WTC11 (cell line): ENCODE measurements around the gene LENEP. TPM values are rescaled to one million over a fixed set of nuclear protein-coding genes. Genes with fewer than 3 reads are reported as not detected.

Experiments used
- ATAC-seq: fragments of 200-7000 bp; cut with Tn5 transposase; 2 replicates; pipeline ENCODE4 v1.10.0; 2021; ENCODE audit warnings: mild to moderate bottlenecking, moderate library complexity
- CTCF ChIA-PET: fragments of 300-600 bp; sonication (Branson Sonifier 250); formaldehyde crosslinking; loops from one replicate; lab custom pipeline; 2021; ENCODE audit warnings: antibody characterized with exemption; lab: Charles Lee
- POLR2A ChIA-PET: fragments of 350-600 bp; sonication (Branson Sonifier 250); formaldehyde crosslinking; loops from one replicate; lab custom pipeline; 2021; ENCODE audit warnings: antibody characterized with exemption; lab: Charles Lee
- DNase-seq: peaks from one replicate; pipeline ENCODE4 v3.0.0; 2021; ENCODE audit warnings: low spot score
- H3K27ac Mint-ChIP-seq: 2 replicates; pipeline ENCODE4 v1.8.0; 2021; ENCODE audit warnings: mixed read lengths
- H3K27me3 Mint-ChIP-seq: 2 replicates; pipeline ENCODE4 v1.8.0; 2021; ENCODE audit warnings: low read depth, mild to moderate bottlenecking, moderate library complexity, mixed read lengths
- H3K36me3 Mint-ChIP-seq: 2 replicates; pipeline ENCODE4 v1.8.0; 2021; ENCODE audit warnings: mixed read lengths
- H3K4me1 Mint-ChIP-seq: 2 replicates; pipeline ENCODE4 v1.8.0; 2022; ENCODE audit warnings: mixed read lengths
- H3K4me3 Mint-ChIP-seq: 2 replicates; pipeline ENCODE4 v1.8.0; 2021; ENCODE audit warnings: mild to moderate bottlenecking, moderate library complexity, mixed read lengths
- H3K9me3 Mint-ChIP-seq: 2 replicates; pipeline ENCODE4 v1.8.0; 2021; ENCODE audit warnings: mixed read lengths
- AFF4 ChIP-seq: sonication (generic); formaldehyde crosslinking; IDR thresholded peaks from 2 replicates; pipeline ENCODE4 v1.8.1; 2023; ENCODE audit warnings: mild to moderate bottlenecking, missing genetic modification reagents, borderline replicate concordance
- ATF1 ChIP-seq: sonication (generic); formaldehyde crosslinking; IDR thresholded peaks from 2 replicates; pipeline ENCODE4 v1.8.1; 2023; ENCODE audit warnings: mild to moderate bottlenecking, moderate library complexity, missing genetic modification reagents
- ATF3 ChIP-seq: sonication (generic); formaldehyde crosslinking; conservative IDR thresholded peaks from 2 replicates; pipeline ENCODE4 v1.8.1; 2022; ENCODE audit warnings: mild to moderate bottlenecking, missing genetic modification reagents
- CREM ChIP-seq: sonication (generic); formaldehyde crosslinking; IDR thresholded peaks from 2 replicates; pipeline ENCODE4 v1.8.1; 2022; ENCODE audit warnings: mild to moderate bottlenecking, missing genetic modification reagents, moderate library complexity
- ETV6 ChIP-seq: sonication (generic); formaldehyde crosslinking; IDR thresholded peaks from 2 replicates; pipeline ENCODE4 v1.8.1; 2022; ENCODE audit warnings: mild to moderate bottlenecking, missing genetic modification reagents
- OVOL2 ChIP-seq: fragments of 250-450 bp; sonication (Bioruptor Pico); IDR thresholded peaks from 2 replicates; pipeline ENCODE4 v1.9.0; 2021; ENCODE audit warnings: mild to moderate bottlenecking, borderline replicate concordance
- TEAD1 ChIP-seq: sonication (generic); formaldehyde crosslinking; IDR thresholded peaks from 2 replicates; pipeline ENCODE4 v1.8.0; 2022; ENCODE audit warnings: mild to moderate bottlenecking, missing genetic modification reagents
- ZNF416 ChIP-seq: fragments of 250-450 bp; sonication (Bioruptor Pico); IDR thresholded peaks from 2 replicates; pipeline ENCODE4 v1.9.0; 2021; ENCODE audit warnings: mild to moderate bottlenecking, inconsistent platforms
- total RNA-seq: library from RNA; stranded (reverse); gene quantifications from 3 replicates; pipeline ENCODE4 v1.2.3, GENCODE V29; 2021
- TF ChIP-seq, protein P1 (sequence below): sonication (generic); formaldehyde crosslinking; IDR thresholded peaks from 2 replicates; pipeline ENCODE4 v1.8.0; 2022; ENCODE audit warnings: mild to moderate bottlenecking, missing genetic modification reagents
- TF ChIP-seq, protein P2 (sequence below): sonication (generic); formaldehyde crosslinking; IDR thresholded peaks from 2 replicates; pipeline ENCODE4 v1.8.0; 2023; ENCODE audit warnings: mild to moderate bottlenecking, missing genetic modification reagents
- TF ChIP-seq, protein P3 (sequence below): fragments of 250-450 bp; sonication (Bioruptor Pico); IDR thresholded peaks from 2 replicates; pipeline ENCODE4 v1.9.0; 2021; ENCODE audit warnings: mild to moderate bottlenecking, borderline replicate concordance

Gene LENEP
- total RNA-seq, 1 experiment from 2014 or later = 1.2 TPM

- TF ChIP-seq, protein P1, sequence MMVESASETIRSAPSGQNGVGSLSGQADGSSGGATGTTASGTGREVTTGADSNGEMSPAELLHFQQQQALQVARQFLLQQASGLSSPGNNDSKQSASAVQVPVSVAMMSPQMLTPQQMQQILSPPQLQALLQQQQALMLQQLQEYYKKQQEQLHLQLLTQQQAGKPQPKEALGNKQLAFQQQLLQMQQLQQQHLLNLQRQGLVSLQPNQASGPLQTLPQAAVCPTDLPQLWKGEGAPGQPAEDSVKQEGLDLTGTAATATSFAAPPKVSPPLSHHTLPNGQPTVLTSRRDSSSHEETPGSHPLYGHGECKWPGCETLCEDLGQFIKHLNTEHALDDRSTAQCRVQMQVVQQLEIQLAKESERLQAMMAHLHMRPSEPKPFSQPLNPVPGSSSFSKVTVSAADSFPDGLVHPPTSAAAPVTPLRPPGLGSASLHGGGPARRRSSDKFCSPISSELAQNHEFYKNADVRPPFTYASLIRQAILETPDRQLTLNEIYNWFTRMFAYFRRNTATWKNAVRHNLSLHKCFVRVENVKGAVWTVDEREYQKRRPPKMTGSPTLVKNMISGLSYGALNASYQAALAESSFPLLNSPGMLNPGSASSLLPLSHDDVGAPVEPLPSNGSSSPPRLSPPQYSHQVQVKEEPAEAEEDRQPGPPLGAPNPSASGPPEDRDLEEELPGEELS (CRISPR knock-in tag) = peak; percentile 75
- peak; percentile 97 for TF ChIP-seq ETV6
- peak; percentile 48 for TF ChIP-seq CREM
- no peak for TF ChIP-seq OVOL2
- TF ChIP-seq AFF4 (CRISPR knock-in tag) = peak; percentile 97; the same call in 1 of the 2 replicates
- TF ChIP-seq TEAD1 (CRISPR knock-in tag) = peak; percentile 88
- TF ChIP-seq, protein P2, sequence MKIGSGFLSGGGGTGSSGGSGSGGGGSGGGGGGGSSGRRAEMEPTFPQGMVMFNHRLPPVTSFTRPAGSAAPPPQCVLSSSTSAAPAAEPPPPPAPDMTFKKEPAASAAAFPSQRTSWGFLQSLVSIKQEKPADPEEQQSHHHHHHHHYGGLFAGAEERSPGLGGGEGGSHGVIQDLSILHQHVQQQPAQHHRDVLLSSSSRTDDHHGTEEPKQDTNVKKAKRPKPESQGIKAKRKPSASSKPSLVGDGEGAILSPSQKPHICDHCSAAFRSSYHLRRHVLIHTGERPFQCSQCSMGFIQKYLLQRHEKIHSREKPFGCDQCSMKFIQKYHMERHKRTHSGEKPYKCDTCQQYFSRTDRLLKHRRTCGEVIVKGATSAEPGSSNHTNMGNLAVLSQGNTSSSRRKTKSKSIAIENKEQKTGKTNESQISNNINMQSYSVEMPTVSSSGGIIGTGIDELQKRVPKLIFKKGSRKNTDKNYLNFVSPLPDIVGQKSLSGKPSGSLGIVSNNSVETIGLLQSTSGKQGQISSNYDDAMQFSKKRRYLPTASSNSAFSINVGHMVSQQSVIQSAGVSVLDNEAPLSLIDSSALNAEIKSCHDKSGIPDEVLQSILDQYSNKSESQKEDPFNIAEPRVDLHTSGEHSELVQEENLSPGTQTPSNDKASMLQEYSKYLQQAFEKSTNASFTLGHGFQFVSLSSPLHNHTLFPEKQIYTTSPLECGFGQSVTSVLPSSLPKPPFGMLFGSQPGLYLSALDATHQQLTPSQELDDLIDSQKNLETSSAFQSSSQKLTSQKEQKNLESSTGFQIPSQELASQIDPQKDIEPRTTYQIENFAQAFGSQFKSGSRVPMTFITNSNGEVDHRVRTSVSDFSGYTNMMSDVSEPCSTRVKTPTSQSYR (CRISPR knock-in tag) = 0 out of 2 replicates have a peak, but pooled peaks have one; percentile 82
- TF ChIP-seq ZNF416 (CRISPR knock-in tag) = no peak
- TF ChIP-seq, protein P3, sequence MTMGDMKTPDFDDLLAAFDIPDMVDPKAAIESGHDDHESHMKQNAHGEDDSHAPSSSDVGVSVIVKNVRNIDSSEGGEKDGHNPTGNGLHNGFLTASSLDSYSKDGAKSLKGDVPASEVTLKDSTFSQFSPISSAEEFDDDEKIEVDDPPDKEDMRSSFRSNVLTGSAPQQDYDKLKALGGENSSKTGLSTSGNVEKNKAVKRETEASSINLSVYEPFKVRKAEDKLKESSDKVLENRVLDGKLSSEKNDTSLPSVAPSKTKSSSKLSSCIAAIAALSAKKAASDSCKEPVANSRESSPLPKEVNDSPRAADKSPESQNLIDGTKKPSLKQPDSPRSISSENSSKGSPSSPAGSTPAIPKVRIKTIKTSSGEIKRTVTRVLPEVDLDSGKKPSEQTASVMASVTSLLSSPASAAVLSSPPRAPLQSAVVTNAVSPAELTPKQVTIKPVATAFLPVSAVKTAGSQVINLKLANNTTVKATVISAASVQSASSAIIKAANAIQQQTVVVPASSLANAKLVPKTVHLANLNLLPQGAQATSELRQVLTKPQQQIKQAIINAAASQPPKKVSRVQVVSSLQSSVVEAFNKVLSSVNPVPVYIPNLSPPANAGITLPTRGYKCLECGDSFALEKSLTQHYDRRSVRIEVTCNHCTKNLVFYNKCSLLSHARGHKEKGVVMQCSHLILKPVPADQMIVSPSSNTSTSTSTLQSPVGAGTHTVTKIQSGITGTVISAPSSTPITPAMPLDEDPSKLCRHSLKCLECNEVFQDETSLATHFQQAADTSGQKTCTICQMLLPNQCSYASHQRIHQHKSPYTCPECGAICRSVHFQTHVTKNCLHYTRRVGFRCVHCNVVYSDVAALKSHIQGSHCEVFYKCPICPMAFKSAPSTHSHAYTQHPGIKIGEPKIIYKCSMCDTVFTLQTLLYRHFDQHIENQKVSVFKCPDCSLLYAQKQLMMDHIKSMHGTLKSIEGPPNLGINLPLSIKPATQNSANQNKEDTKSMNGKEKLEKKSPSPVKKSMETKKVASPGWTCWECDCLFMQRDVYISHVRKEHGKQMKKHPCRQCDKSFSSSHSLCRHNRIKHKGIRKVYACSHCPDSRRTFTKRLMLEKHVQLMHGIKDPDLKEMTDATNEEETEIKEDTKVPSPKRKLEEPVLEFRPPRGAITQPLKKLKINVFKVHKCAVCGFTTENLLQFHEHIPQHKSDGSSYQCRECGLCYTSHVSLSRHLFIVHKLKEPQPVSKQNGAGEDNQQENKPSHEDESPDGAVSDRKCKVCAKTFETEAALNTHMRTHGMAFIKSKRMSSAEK (CRISPR knock-in tag) = peak; percentile 84; the same call in 1 of the 2 replicates
Observed at GRCh38 chr1:155017041-155017945, 23.9 kb downstream of the LENEP start (continued).

DNA sequence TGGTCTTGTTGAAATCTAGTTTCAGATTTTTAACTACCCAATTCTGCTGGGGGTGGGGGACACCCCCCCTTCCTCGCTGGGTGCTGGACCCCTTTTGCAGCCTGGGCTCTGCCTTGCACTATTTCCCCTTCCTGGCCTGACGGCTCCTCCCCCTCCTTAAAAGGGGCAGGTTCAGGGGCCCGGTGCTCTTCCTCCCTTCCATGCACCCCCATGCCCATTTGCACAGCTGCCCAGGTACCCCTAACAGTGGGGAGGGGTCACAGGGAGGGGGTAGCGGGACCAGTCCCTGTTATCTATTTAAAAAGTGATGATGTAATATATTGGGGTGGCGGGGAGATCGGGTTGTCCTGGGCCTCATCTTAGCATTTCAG lies 24.5 kb downstream of the LENEP start:
- Mint-ChIP-seq H3K4me3 (peak overlapping the region; percentile 62), H3K27ac (no peak overlapping the region), H3K27me3 (peaks cover 4% of the 10 kb centered on the region; the same call in 1 of the 2 replicates), H3K9me3 (no peaks in the 10 kb centered on the region), H3K36me3 (peaks cover 6% of the 10 kb centered on the region; the same call in 1 of the 2 replicates), H3K4me1 (peaks cover 40% of the 10 kb centered on the region)
- no peak for ATAC-seq
- DNase-seq = no peak
- CTCF ChIA-PET = interaction anchor here (0.6 to 6.8 kb wide), 46 partner anchors 8 to 209 kb away, joined by 3 to 79 read pairs (median 8); partner anchors contain the start of genes ADAM15, DCST1, DCST2 and EFNA3
- TF ChIP-seq ETV6 (no peak), ATF1 (CRISPR knock-in tag) (no peak), ATF3 (CRISPR knock-in tag) (no peak)
- POLR2A ChIA-PET = interaction anchor here (0.7 to 3.5 kb wide), 10 partner anchors 15 to 49 kb away, joined by 3 to 28 read pairs (median 4); partner anchors contain the start of genes ADAM15, LENEP, SHC1 and ZBTB7B
